LHCN-M2 (cell line): ENCODE data around the gene WFDC2. TPM values are rescaled to one million over a fixed set of nuclear protein-coding genes. Genes with fewer than 3 reads are reported as not detected.
"Not testable (repeated sequence)": the region's sequence is repeated elsewhere in the genome, so short reads cannot be mapped to it uniquely, and the experiment has no call there.

Experiments used
- DNase-seq: peaks from one replicate; pipeline ENCODE4 v3.0.0-alpha.2; 2012; ENCODE audit warnings: low read depth
- total RNA-seq: library from RNA; depleted of rRNA; stranded (reverse); fragments of >200 nt; gene quantifications from 2 replicates; pipeline ENCODE4 v1.2.3, GENCODE V29; 2014

The WFDC2 gene
- total RNA-seq, 1 experiment from 2014 or later: not detected

- peak; percentile 54 for DNase-seq
Measured at GRCh38 chr20:45450097-45450818, 19.3 kb upstream of the WFDC2 start.

- no peak for DNase-seq
Measured at GRCh38 chr20:45452238-45452637, 17.3 kb upstream of the WFDC2 start.

- DNase-seq: no peak
Measured at GRCh38 chr20:45452772-45453691, 16.5 kb upstream of the WFDC2 start.

GRCh38 chr20:45456632-45457031 lies 12.9 kb upstream of the WFDC2 start:
- peak; percentile 15 for DNase-seq

- peak; percentile 8 for DNase-seq
Measured at GRCh38 chr20:45459606-45460005, 9.9 kb upstream of the WFDC2 start.

GRCh38 chr20:45461225-45461624 lies 8.3 kb upstream of the WFDC2 start:
- no peak for DNase-seq

GRCh38 chr20:45462711-45463509 lies 6.6 kb upstream of the WFDC2 start:
- DNase-seq: peak; percentile 9

GRCh38 chr20:45463709-45464108 lies 5.8 kb upstream of the WFDC2 start:
- no peak for DNase-seq

GRCh38 chr20:45465491-45466266 lies 3.9 kb upstream of the WFDC2 start:
- no peak for DNase-seq

- no peak for DNase-seq
Measured at GRCh38 chr20:45467172-45467571, 2.4 kb upstream of the WFDC2 start.

- DNase-seq: no peak
Measured at GRCh38 chr20:45467861-45468260, 1.7 kb upstream of the WFDC2 start.

GRCh38 chr20:45470262-45470931 lies 844 bp downstream of the WFDC2 start:
- DNase-seq: peak; percentile 10

GRCh38 chr20:45470937-45471336 lies 1.4 kb downstream of the WFDC2 start:
- DNase-seq: peak; percentile 27

- DNase-seq: not testable (repeated sequence)
Measured at GRCh38 chr20:45472286-45472685, 2.7 kb downstream of the WFDC2 start.

GRCh38 chr20:45477530-45478148 lies 8.1 kb downstream of the WFDC2 start:
- DNase-seq: not testable (repeated sequence)

GRCh38 chr20:45479822-45480221 lies 10.3 kb downstream of the WFDC2 start:
- no peak for DNase-seq

GRCh38 chr20:45484676-45485075 lies 15.1 kb downstream of the WFDC2 start:
- DNase-seq: no peak

GRCh38 chr20:45485388-45485787 lies 15.8 kb downstream of the WFDC2 start:
- no peak for DNase-seq

GRCh38 chr20:45487231-45487635 lies 17.7 kb downstream of the WFDC2 start:
- DNase-seq: no peak

- peak; percentile 69 for DNase-seq
Measured at GRCh38 chr20:45489083-45489531, 19.6 kb downstream of the WFDC2 start.
